Activated naive CD8-positive, alpha-beta T cell treated with anti-CD3 and anti-CD28 coated beads, Interleukin-2, amount 10 ng/mL, durations not matched to agents 7 days and 5 days (primary cell): Measurements from ENCODE around the gene KLHL29. TPM values are rescaled to one million over a fixed set of nuclear protein-coding genes. Genes with fewer than 3 reads are reported as not detected.

Source experiments
- ATAC-seq: fragments of 150-1000 bp; cut with Tn5 transposase; one replicate; pipeline ENCODE4 v1.10.0; 2021; ENCODE audit warnings: low read depth, moderate library complexity
- POLR2A ChIA-PET: fragments of 350-600 bp; sonication (Branson Sonifier 250); formaldehyde crosslinking; loops from one replicate; lab custom pipeline; 2021; ENCODE audit warnings: antibody characterized with exemption; lab: Charles Lee
- DNase-seq: peaks from one replicate; pipeline ENCODE4 v3.0.0; 2021
- H3K27ac Mint-ChIP-seq: one replicate; pipeline ENCODE4 v1.8.0; 2022; ENCODE audit warnings: mild to moderate bottlenecking, mixed read lengths
- H3K27me3 Mint-ChIP-seq: one replicate; pipeline ENCODE4 v1.8.0; 2022; ENCODE audit warnings: mild to moderate bottlenecking, moderate library complexity, mixed read lengths
- H3K36me3 Mint-ChIP-seq: one replicate; pipeline ENCODE4 v1.8.0; 2021; ENCODE audit warnings: mild to moderate bottlenecking, mixed read lengths
- H3K4me1 Mint-ChIP-seq: one replicate; pipeline ENCODE4 v1.8.0; 2021; ENCODE audit warnings: mixed read lengths
- H3K4me3 Mint-ChIP-seq: one replicate; pipeline ENCODE4 v1.8.0; 2022; ENCODE audit warnings: mild to moderate bottlenecking, moderate library complexity, mixed read lengths
- H3K9me3 Mint-ChIP-seq: one replicate; pipeline ENCODE4 v1.8.0; 2021; ENCODE audit warnings: mixed read lengths
- total RNA-seq, 2 experiments: library from RNA; stranded (reverse); gene quantifications; one replicate each; pipeline ENCODE4 v1.2.3, GENCODE V29; 2021

The KLHL29 gene
- total RNA-seq, 2 experiments from 2014 or later = 1.6 to 1.7 TPM

DNA sequence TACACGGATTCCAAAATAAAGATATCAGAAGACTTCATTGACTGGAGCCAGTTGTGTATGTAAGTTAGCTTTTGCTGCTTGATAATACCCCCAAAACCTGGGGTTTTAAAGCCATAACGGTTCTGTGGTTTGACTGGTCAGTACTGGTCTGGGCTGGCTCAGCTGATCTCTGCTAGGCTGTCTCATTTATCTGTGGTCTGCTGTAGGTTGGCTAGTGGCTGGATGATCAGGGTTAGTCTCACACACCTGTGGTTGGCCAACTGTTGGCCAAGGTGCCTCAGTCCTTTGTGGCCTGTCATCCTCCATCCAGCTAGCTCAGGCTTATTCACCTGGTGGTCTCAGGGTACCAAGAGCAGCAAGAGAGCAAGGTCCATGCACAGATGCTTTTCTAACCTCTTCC, 183.2 kb downstream of the KLHL29 start:
- no peak overlapping the region for H3K27ac Mint-ChIP-seq
- H3K4me1 Mint-ChIP-seq = no peaks in the 10 kb centered on the region
- peaks cover 2% of the 10 kb centered on the region for H3K27me3 Mint-ChIP-seq
- no peak for DNase-seq
- no peak overlapping the region for H3K4me3 Mint-ChIP-seq
- no peaks in the 10 kb centered on the region for H3K9me3 Mint-ChIP-seq
- POLR2A ChIA-PET = no interaction called here
- H3K36me3 Mint-ChIP-seq = no peaks in the 10 kb centered on the region
- ATAC-seq = no peak

DNA sequence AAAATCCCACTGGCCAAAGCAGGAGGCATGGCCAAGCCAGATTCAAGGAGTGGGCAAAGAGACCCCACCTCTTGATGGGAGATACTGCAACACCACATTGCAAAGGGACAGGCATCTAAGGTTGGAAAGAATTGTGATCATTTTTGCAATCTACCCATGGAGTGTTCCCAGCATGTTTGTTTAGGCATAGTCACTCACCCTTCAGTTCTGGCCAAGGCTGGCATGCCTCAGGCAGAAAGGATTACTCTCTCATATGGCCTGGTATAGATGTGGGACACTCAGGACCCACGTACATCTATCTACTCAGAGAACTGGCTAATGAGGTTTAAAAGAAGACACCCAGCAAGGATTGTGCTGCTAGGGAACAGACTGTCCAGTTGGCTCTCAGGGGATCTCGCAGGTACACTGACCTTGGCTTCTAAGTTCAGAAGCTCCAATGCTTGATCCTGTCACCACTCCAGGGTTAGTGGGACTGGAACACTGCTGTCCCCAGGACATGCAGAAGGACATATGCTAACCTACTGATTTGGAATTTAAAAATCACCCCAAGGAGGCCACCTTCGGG, 183.7 kb downstream of the KLHL29 start:
- Mint-ChIP-seq H3K36me3 (no peaks in the 10 kb centered on the region), H3K27ac (no peak overlapping the region), H3K9me3 (no peaks in the 10 kb centered on the region), H3K4me3 (no peak overlapping the region), H3K27me3 (peaks cover 2% of the 10 kb centered on the region), H3K4me1 (no peaks in the 10 kb centered on the region)
- POLR2A ChIA-PET = no interaction called here
- ATAC-seq (no peak), DNase-seq (no peak)

DNA sequence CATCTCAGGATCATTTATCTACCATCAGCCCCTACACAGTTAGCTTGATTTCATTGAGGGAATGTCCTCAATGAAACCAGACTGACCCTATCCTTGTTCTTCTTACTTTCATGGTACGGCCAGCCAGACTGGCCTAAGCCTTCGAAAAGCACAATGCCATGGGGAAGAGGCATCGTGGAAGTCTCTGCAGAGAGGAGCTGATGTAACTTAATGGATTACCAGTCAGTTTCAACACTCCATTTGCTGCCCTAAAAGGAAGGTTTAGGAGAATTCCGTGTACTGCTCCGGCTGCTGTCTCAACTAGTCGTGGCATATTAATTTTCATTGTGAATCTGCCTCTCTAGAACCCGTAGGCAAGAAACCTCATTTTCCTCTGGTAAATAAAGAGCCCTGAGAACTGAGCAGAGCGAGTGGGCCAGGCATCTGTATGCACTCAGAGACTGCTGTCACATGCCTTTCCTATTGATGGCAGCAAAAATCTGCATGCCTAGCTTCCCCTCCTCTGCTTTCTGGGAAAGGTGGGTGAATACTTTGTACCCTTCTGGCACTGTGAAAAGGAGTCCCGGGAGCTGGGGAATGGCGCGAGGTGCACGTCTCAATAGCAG, 184.9 kb downstream of the KLHL29 start:
- no peaks in the 10 kb centered on the region for H3K9me3 Mint-ChIP-seq
- ATAC-seq (no peak), DNase-seq (no peak)
- no peak overlapping the region for H3K27ac Mint-ChIP-seq
- no peaks in the 10 kb centered on the region for H3K36me3 Mint-ChIP-seq
- H3K4me1 Mint-ChIP-seq = no peaks in the 10 kb centered on the region
- no peak overlapping the region for H3K4me3 Mint-ChIP-seq
- peaks cover 2% of the 10 kb centered on the region for H3K27me3 Mint-ChIP-seq
- POLR2A ChIA-PET = no interaction called here

DNA sequence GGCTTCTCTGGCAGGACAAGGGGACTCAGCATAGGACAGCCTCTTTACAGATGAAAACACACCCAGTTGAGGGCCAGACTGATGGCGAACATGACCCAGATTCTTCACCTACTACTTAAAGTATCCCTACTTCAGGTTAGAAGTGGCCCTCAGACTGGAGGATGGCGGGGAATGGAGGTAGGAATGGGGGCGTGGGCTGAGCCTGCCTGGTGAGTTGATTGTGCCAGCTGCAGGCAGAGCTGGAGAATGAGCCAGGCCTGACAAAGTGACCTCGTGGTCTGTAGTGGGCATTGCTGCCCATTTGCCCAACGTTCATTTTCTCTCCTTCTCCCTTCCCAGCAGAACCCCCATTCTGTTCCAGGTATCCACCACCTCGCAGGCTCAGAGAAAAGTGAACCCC, 186.1 kb downstream of the KLHL29 start:
- no peak overlapping the region for H3K4me3 Mint-ChIP-seq
- H3K4me1 Mint-ChIP-seq = no peaks in the 10 kb centered on the region
- ATAC-seq (no peak), DNase-seq (no peak)
- no peaks in the 10 kb centered on the region for H3K36me3 Mint-ChIP-seq
- peaks cover 2% of the 10 kb centered on the region for H3K27me3 Mint-ChIP-seq
- POLR2A ChIA-PET = interaction anchor here (0.6 kb wide), 1 partner anchor 792 kb away, joined by 3 read pairs; no protein-coding TSS in a partner anchor
- H3K9me3 Mint-ChIP-seq = no peaks in the 10 kb centered on the region
- H3K27ac Mint-ChIP-seq = no peak overlapping the region

DNA sequence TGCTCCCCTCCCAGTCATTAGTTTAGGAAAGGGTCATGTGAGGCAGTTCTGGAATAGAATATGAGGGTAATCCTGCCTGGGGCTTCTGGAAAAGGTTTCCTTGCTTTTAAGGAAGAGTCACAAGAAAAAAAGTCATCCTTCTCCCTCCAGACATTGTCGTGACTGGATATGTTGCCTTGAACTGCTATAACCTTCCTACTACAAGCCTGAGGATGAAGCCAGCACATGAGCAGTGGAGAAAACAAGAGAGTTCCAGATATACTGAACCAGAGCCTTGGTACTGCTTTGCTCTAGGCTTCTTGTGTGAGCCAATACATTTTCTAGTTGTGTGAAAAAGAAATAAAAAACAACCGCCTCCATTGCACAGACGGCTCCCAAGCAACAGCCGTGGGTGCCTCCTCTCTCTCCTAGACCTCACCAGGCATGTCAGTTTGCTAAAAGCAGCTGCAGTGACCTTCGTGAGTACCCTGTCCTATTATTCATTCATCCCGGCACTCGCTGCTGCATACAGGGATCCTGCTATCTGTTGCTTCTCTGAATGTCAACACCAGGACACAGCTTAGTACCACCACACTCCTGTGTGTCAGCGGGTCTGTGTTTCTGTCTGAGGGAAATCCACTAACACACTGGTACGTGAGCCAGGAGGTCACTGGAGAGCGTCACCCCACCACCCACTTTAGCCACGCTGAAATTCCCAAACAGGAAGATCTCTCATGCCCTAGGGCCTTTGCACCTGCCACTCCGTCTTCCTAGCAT, 186.7 kb downstream of the KLHL29 start:
- H3K9me3 Mint-ChIP-seq = no peaks in the 10 kb centered on the region
- POLR2A ChIA-PET = no interaction called here
- no peak for ATAC-seq
- no peak for DNase-seq
- H3K36me3 Mint-ChIP-seq = no peaks in the 10 kb centered on the region
- H3K4me1 Mint-ChIP-seq = no peaks in the 10 kb centered on the region
- H3K27me3 Mint-ChIP-seq = peaks cover 2% of the 10 kb centered on the region
- no peak overlapping the region for H3K4me3 Mint-ChIP-seq
- no peak overlapping the region for H3K27ac Mint-ChIP-seq

DNA sequence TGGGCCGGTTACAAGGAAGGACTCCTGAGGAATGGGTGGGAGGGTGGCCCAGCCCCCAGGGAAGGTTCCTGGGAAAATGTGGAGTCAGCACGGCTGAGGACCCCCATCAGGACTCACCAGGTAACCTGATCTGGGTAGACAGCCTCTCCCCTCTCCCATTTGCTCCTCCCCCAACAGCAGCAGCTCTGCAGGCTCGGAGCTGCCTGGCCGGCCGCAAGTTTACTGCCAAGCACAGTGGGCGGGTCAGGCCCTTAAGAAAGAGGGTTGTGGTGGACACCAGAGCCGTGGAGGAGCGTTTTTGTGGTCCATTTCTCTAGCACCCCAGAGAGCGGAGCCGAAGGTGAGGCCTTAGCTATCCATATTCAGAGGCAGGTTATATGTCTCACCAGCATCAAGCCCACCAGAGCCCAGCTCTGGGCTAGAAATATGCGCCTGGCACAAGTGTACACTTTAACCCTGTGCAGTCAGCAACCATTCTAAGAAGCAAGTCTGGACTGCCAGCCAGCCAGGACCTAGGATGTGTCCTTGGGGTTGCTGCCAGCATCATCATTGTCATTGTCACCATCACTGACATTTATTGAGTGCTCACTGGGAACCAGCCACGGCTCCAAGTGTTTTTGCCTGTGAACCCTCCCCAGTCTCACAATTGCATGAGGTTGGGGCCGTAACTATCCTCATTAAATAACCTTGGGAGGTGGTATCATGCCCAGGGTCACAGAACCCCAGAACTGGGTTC, 190.1 kb downstream of the KLHL29 start:
- H3K27me3 Mint-ChIP-seq = peaks cover 2% of the 10 kb centered on the region

DNA sequence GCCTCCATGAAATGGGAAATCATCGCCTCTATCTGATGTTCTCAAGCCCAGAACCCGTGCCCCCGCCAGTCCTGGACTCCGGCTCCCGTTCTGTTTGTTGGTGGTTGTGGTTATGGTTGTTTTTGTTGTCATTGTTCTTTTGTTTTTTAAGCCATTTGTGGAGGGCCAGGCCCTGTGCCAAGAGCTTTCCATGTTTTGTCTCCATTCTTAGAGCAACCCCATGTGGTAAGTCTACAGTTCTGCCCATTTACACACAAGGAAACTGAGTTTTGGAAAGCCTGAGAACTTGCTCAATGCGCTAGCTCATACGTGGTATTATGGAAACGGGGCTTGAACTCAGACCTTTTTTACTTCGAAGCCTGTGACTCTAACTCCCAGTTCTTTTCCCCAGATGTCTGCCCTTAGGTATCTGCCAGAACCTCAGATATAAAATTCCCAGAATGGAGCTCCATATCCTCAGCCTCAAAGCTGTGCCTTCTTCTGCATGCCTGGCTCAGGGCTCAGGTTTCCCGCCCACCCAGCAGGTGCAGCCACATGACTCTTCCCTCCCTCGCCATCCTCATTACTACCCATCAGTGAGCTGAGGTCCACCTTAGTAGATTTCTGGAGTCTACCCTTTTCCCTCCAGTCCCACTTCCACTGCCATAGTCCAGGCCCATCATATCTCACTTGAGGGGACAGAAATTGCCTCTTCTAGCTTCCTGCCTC, 194.1 kb downstream of the KLHL29 start:
- no peak for ATAC-seq
- H3K4me1 Mint-ChIP-seq = no peaks in the 10 kb centered on the region
- no peak for DNase-seq
- no peak overlapping the region for H3K4me3 Mint-ChIP-seq
- H3K9me3 Mint-ChIP-seq = no peaks in the 10 kb centered on the region
- POLR2A ChIA-PET = no interaction called here
- no peaks in the 10 kb centered on the region for H3K27me3 Mint-ChIP-seq
- no peak overlapping the region for H3K27ac Mint-ChIP-seq
- H3K36me3 Mint-ChIP-seq = no peaks in the 10 kb centered on the region

More for the DNA sequence above, 190.1 kb downstream of the KLHL29 start:
- POLR2A ChIA-PET = no interaction called here
- Mint-ChIP-seq H3K4me3 (no peak overlapping the region), H3K36me3 (no peaks in the 10 kb centered on the region), H3K4me1 (no peaks in the 10 kb centered on the region), H3K27ac (no peak overlapping the region), H3K9me3 (no peaks in the 10 kb centered on the region)
- ATAC-seq = no peak
- no peak for DNase-seq

DNA sequence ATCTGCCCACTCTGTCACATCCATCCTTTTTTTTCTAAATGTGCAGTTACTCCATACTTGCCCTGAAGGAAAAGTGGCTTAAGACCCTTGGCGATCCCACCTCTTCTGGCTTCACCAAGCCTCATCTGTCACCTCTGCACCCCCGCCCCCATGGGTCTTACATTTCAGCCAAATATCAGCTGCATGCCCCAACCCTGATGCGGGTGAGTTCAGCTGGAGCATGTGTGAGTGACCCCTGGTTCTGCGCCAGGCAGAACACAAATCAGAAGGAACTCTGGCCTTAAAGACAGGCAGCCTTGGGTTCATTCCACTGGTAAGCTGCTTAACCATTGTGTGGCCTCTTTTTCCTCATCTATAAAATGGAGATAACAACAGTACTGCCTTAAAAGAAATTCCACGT, 194.7 kb downstream of the KLHL29 start:
- no peak overlapping the region for H3K4me3 Mint-ChIP-seq
- no peaks in the 10 kb centered on the region for H3K27me3 Mint-ChIP-seq
- no peak overlapping the region for H3K27ac Mint-ChIP-seq
- H3K36me3 Mint-ChIP-seq = no peaks in the 10 kb centered on the region
- no peaks in the 10 kb centered on the region for H3K4me1 Mint-ChIP-seq
- DNase-seq (no peak), ATAC-seq (no peak)
- POLR2A ChIA-PET = no interaction called here
- H3K9me3 Mint-ChIP-seq = no peaks in the 10 kb centered on the region

DNA sequence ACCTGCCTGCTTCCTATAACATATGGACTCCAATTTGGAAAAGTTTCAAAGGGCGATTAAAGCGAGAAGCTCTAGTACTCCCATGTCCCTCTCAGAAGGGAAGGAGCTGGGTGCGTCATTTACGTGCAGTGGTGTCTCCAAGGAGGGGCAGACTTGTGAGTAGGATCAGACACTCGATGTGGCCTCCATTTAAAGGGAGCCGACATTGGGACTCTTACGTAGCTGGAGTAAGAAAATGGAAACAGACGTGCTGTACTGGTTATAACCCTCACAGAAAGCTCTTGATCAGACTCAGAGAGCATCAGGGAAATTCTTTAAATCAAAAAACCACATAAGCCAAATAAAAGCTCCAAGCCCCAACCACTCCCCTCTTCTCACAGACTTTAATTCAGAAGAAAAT, 198.5 kb downstream of the KLHL29 start:
- no peak for ATAC-seq

DNA sequence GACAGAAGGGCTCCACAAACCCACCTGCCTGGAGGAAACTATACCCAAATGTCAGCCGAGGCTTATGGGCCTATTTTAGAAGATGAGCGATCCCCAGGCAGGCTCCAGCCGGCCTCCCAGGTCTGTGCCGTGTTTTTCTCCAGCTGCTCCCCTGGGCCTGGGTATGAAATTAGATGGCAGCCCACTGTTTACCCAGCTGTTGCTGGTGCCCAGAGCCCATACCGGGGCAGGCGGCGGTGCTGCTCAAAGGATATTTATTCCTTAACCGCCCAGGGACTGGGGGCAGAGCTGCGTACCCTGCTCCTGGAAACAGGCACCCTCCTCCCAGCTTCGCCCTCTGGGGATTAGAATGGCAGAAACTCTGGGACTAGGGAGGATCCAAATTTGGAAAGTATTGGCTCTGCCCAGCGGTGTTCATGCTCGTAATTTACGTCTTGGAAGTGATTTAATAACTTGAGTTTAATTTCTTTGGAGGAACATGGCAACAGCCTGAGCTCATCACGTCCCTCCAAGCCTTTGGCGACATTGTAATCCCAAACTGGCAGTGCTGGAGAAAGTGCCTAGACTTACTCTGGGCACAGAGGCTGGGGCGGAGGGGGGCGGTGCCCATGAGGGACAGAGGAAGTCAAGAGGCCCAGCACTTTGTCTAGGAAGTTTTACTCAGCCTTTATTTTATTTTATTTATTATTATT, 199.2 kb downstream of the KLHL29 start:
- ATAC-seq = no peak
- Mint-ChIP-seq H3K27me3 (no peaks in the 10 kb centered on the region), H3K36me3 (no peaks in the 10 kb centered on the region), H3K27ac (no peak overlapping the region), H3K4me1 (no peaks in the 10 kb centered on the region), H3K9me3 (no peaks in the 10 kb centered on the region), H3K4me3 (no peak overlapping the region)
- DNase-seq = no peak
- POLR2A ChIA-PET = no interaction called here

More for the DNA sequence above, 198.5 kb downstream of the KLHL29 start:
- Mint-ChIP-seq H3K9me3 (no peaks in the 10 kb centered on the region), H3K27me3 (no peaks in the 10 kb centered on the region), H3K27ac (no peak overlapping the region), H3K36me3 (no peaks in the 10 kb centered on the region), H3K4me3 (no peak overlapping the region), H3K4me1 (no peaks in the 10 kb centered on the region)
- DNase-seq = no peak
- POLR2A ChIA-PET = no interaction called here

DNA sequence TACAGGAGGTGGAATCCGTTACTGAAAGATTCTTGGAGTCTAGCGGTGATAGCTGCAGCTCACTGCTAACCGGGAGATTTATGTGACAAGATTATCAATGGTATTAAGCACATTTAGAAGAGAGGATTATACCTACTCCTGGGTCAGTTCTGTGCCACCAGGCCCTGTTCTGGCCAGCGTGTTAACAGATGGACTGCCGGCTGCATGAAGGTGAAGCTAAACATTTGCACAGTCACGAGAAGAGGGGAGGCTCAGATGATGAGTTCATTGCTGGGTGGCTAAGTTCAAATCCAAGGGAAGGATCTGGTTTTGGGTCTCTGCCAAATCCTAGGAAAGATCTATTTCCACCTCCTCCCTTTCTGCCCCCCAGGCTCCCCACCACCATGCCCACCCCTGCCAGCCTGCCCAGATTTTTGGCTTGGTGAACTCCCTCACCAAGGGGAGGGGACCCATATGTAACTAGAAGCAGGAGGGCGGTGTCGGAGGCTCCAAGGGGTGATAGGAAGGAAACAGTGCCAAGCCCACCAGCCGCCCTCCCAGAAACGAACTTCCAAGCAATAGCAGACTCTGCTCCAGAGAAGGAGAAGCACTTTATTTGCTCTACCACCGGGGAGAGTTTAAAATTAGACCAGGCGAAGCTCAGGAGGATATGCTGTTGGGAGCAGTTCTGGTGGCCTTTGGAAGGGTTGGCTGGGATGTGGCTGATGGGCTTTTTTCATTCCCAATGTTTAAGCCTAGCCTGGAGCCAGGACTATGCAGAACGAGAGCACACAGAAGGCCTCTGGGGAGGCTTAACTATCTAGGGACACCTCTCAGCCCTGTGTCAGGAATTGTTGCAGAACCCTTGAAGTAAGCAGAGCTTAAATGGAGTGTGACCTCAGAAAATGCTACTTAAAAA, 200.5 kb downstream of the KLHL29 start:
- ATAC-seq (no peak), DNase-seq (no peak)
- POLR2A ChIA-PET = no interaction called here
- Mint-ChIP-seq H3K9me3 (no peaks in the 10 kb centered on the region), H3K36me3 (no peaks in the 10 kb centered on the region), H3K4me3 (no peak overlapping the region), H3K27me3 (no peaks in the 10 kb centered on the region), H3K4me1 (no peaks in the 10 kb centered on the region), H3K27ac (no peak overlapping the region)

DNA sequence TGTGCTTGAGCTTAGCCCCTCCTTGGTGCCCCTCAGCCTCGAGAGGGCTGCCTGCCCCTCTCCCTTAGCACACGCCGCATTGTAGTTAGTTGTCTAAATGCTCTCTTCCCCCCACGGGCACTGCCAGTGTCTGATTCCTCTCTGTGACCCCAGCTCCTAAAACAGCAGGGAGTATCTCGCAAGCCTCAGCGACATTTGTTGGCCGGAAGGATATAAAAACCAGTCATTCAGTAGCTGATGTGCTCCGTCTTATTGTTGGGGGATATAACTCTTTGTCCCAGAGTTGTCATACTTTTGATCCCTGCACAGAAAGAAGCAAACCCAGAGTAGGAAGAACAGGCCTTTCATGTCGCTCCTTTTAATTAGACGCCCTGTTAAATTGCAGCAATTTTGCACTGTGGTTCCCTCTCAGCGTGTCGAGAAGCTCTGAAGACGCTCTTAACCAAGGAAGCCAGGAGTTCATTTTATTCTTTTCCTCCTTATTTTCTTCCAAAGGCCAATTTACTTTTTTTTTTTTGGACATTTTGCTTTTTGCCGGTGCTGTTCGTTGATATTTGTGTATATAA, 201.8 kb downstream of the KLHL29 start:
- H3K36me3 Mint-ChIP-seq = no peaks in the 10 kb centered on the region
- DNase-seq (no peak), ATAC-seq (no peak)
- H3K27ac Mint-ChIP-seq = no peak overlapping the region
- H3K4me1 Mint-ChIP-seq = no peaks in the 10 kb centered on the region
- POLR2A ChIA-PET = no interaction called here
- no peak overlapping the region for H3K4me3 Mint-ChIP-seq
- no peaks in the 10 kb centered on the region for H3K27me3 Mint-ChIP-seq
- H3K9me3 Mint-ChIP-seq = no peaks in the 10 kb centered on the region
